ENCODE data around the gene RHOBTB1.

The RHOBTB1 gene

DNA sequence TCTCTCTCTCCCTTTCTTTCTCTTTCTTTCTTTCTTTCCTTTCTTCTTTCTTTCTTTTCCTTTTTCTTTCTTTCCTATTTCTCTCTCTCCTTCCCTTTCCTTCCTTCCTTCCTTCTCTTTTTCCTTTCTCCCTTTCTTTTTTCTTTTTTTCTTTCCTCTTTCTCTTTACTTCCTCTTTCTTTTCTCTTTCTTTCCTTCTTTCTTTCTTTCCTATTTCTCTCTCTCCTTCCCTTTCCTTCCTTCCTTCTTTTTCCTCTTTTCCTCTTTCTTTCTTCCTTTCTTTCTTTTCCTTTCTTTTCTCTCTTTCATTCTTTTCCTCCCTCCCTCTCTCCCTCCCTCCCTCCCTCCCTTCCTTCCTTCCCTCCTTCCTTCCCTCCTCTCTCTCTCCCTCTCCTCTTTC is 81.5 kb downstream of the RHOBTB1 start:
- H4K20me1 ChIP-seq (ENCODE audit: insufficient read depth) = no peaks in the 10 kb centered on the region
- no peak overlapping the region for H2AFZ ChIP-seq (ENCODE audit: low read depth)
- H3K79me2 ChIP-seq (ENCODE audit: insufficient read depth, low read depth) = no peaks in the 10 kb centered on the region
- no peak overlapping the region for H3K4me3 ChIP-seq (IDR thresholded peaks at IDR 0.05; ENCODE audit: insufficient read depth, low read depth, low read length)
- no peak overlapping the region for H3K27ac ChIP-seq
- no peaks in the 10 kb centered on the region for H3K27me3 ChIP-seq (ENCODE audit: insufficient read depth, low read depth)
- no peaks in the 10 kb centered on the region for H3K36me3 ChIP-seq (ENCODE audit: insufficient read depth)
- H3K4me2 ChIP-seq = no peak overlapping the region
- TF ChIP-seq, protein P1, sequence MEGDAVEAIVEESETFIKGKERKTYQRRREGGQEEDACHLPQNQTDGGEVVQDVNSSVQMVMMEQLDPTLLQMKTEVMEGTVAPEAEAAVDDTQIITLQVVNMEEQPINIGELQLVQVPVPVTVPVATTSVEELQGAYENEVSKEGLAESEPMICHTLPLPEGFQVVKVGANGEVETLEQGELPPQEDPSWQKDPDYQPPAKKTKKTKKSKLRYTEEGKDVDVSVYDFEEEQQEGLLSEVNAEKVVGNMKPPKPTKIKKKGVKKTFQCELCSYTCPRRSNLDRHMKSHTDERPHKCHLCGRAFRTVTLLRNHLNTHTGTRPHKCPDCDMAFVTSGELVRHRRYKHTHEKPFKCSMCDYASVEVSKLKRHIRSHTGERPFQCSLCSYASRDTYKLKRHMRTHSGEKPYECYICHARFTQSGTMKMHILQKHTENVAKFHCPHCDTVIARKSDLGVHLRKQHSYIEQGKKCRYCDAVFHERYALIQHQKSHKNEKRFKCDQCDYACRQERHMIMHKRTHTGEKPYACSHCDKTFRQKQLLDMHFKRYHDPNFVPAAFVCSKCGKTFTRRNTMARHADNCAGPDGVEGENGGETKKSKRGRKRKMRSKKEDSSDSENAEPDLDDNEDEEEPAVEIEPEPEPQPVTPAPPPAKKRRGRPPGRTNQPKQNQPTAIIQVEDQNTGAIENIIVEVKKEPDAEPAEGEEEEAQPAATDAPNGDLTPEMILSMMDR (conservative IDR thresholded peaks at IDR 0.05; ENCODE audit: low read depth, low read length) = no peak
- no peak overlapping the region for H3K9ac ChIP-seq
- H3K4me1 ChIP-seq (ENCODE audit: low read depth, poor library complexity, severe bottlenecking) = no peaks in the 10 kb centered on the region

DNA sequence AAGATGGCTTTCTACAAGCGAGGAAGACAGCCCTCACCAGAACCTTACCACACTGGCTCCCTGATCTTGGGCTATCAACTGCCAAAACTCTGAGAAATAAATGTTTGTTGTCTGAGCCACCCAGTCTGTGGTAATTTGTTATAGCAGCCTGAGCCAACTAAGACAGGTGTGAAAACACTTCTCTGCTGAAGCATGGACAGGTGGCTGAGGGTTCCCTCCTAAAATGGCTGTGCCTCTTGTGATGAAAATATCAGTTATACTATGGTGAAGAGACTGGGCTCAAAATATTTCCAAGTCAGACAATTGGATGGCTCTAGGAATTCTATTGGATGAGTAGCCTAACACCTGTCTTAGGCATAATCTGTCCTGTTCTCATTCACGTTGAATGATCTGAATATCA is 87.6 kb downstream of the RHOBTB1 start:
- Histone ChIP-seq H3K4me2 (no peak overlapping the region), H3K27ac (no peak overlapping the region), H3K27me3 (ENCODE audit: insufficient read depth, low read depth) (no peaks in the 10 kb centered on the region), H2AFZ (ENCODE audit: low read depth) (no peak overlapping the region), H3K9ac (no peak overlapping the region), H3K36me3 (ENCODE audit: insufficient read depth) (no peaks in the 10 kb centered on the region), H4K20me1 (ENCODE audit: insufficient read depth) (no peaks in the 10 kb centered on the region), H3K79me2 (ENCODE audit: insufficient read depth, low read depth) (no peaks in the 10 kb centered on the region), H3K4me1 (ENCODE audit: low read depth, poor library complexity, severe bottlenecking) (no peaks in the 10 kb centered on the region), H3K4me3 (IDR thresholded peaks at IDR 0.05; ENCODE audit: insufficient read depth, low read depth, low read length) (no peak overlapping the region)
- TF ChIP-seq, protein P1 (conservative IDR thresholded peaks at IDR 0.05; ENCODE audit: low read depth, low read length) = no peak

DNA sequence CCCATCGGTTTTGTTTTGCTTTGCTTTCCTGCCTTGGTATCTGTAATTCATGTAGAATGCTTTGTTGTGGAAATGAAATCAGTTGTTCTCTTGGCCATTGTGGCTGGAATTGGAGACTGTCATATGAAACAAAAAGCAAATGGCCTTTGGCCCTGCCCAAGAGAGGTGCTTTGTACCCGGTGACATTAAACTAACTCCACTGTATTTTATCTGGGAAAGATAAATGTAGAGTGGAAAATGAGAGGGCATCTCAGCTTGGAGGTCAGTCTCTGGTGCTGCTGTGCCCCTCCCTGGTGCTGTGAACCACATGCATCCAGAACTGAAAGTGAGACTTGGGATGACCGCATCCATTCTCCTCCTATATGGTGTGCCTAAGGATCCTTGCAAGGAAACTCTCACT is 90.3 kb downstream of the RHOBTB1 start:
- Histone ChIP-seq H2AFZ (ENCODE audit: low read depth) (no peak overlapping the region), H4K20me1 (ENCODE audit: insufficient read depth) (no peaks in the 10 kb centered on the region), H3K4me2 (no peak overlapping the region), H3K4me3 (IDR thresholded peaks at IDR 0.05; ENCODE audit: insufficient read depth, low read depth, low read length) (no peak overlapping the region), H3K36me3 (ENCODE audit: insufficient read depth) (no peaks in the 10 kb centered on the region), H3K27ac (no peak overlapping the region), H3K9ac (no peak overlapping the region), H3K4me1 (ENCODE audit: low read depth, poor library complexity, severe bottlenecking) (no peaks in the 10 kb centered on the region), H3K79me2 (ENCODE audit: insufficient read depth, low read depth) (no peaks in the 10 kb centered on the region), H3K27me3 (ENCODE audit: insufficient read depth, low read depth) (no peaks in the 10 kb centered on the region)
- TF ChIP-seq, protein P1 (conservative IDR thresholded peaks at IDR 0.05; ENCODE audit: low read depth, low read length) = no peak

DNA sequence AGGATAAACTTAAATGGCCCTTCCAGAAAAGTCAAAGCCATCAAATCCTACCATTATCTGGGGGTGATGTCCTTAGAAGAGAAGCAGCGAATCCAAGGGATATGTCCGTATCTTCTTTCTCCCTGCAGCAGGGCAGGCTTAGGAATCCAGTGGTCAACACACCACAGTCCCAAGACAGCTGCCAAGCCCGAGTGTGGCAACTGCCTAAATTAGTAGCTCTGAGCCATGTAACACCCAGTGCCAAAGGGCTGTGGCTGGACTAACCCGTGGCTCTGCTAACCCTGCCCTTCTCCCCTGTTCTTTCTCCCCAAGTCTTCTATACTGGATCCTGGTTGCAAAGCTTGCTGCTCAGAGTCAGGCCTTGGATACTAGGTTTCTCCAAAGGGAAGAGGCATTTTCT is 90.9 kb downstream of the RHOBTB1 start:
- no peak overlapping the region for H3K27ac ChIP-seq
- no peak overlapping the region for H2AFZ ChIP-seq (ENCODE audit: low read depth)
- H3K27me3 ChIP-seq (ENCODE audit: insufficient read depth, low read depth) = no peaks in the 10 kb centered on the region
- H4K20me1 ChIP-seq (ENCODE audit: insufficient read depth) = no peaks in the 10 kb centered on the region
- TF ChIP-seq, protein P1 (conservative IDR thresholded peaks at IDR 0.05; ENCODE audit: low read depth, low read length) = no peak
- H3K4me1 ChIP-seq (ENCODE audit: low read depth, poor library complexity, severe bottlenecking) = no peaks in the 10 kb centered on the region
- no peak overlapping the region for H3K4me2 ChIP-seq
- no peaks in the 10 kb centered on the region for H3K79me2 ChIP-seq (ENCODE audit: insufficient read depth, low read depth)
- H3K9ac ChIP-seq = no peak overlapping the region
- H3K4me3 ChIP-seq (IDR thresholded peaks at IDR 0.05; ENCODE audit: insufficient read depth, low read depth, low read length) = no peak overlapping the region
- H3K36me3 ChIP-seq (ENCODE audit: insufficient read depth) = no peaks in the 10 kb centered on the region
